ENCODE results near the gene SLC35D2.
"Not testable (repeated sequence)": the region's sequence is repeated elsewhere in the genome, so short reads cannot be mapped to it uniquely, and the experiment has no call there.

Gene SLC35D2

GRCh38 chr9:96348261-96348660, 35.2 kb downstream of the SLC35D2 start:
- DNase-seq, result no peak

GRCh38 chr9:96345551-96345950, 38.0 kb downstream of the SLC35D2 start:
- DNase-seq, result no peak

- DNase-seq, result peak; percentile 54
Measured at GRCh38 chr9:96344458-96345180, 38.9 kb downstream of the SLC35D2 start.

GRCh38 chr9:96343515-96344360, 39.8 kb downstream of the SLC35D2 start:
- no peak for DNase-seq

- DNase-seq, result no peak
Measured at GRCh38 chr9:96342571-96343245, 40.8 kb downstream of the SLC35D2 start.

- no peak for DNase-seq
Measured at GRCh38 chr9:96340707-96341106, 42.8 kb downstream of the SLC35D2 start.

- DNase-seq, result no peak
Measured at GRCh38 chr9:96338299-96338698, 45.2 kb downstream of the SLC35D2 start.

GRCh38 chr9:96333958-96334357, 49.6 kb downstream of the SLC35D2 start:
- no peak for DNase-seq

- DNase-seq, result no peak
Measured at GRCh38 chr9:96331236-96331947, 52.1 kb downstream of the SLC35D2 start.

GRCh38 chr9:96327694-96328352, 55.7 kb downstream of the SLC35D2 start:
- DNase-seq, result peak; percentile 43

- no peak for DNase-seq
Measured at GRCh38 chr9:96323169-96323568, 60.3 kb downstream of the SLC35D2 start.

GRCh38 chr9:96322736-96323135, 60.8 kb downstream of the SLC35D2 start:
- not testable (repeated sequence) for DNase-seq

GRCh38 chr9:96322210-96322609, 61.3 kb downstream of the SLC35D2 start:
- DNase-seq, result not testable (repeated sequence)

GRCh38 chr9:96321515-96321914, 62.0 kb downstream of the SLC35D2 start:
- DNase-seq, result no peak

- DNase-seq, result no peak
Measured at GRCh38 chr9:96320749-96321280, 62.7 kb downstream of the SLC35D2 start.

- no peak for DNase-seq
Measured at GRCh38 chr9:96318921-96319565, 64.5 kb downstream of the SLC35D2 start.

GRCh38 chr9:96317335-96317980, 66.1 kb downstream of the SLC35D2 start:
- peak; percentile 39 for DNase-seq

GRCh38 chr9:96309850-96310249, 73.7 kb downstream of the SLC35D2 start:
- no peak for DNase-seq

GRCh38 chr9:96306958-96307357, 76.6 kb downstream of the SLC35D2 start:
- not testable (repeated sequence) for DNase-seq

- no peak for DNase-seq
Measured at GRCh38 chr9:96305171-96305570, 78.3 kb downstream of the SLC35D2 start.

GRCh38 chr9:96304230-96304629, 79.3 kb downstream of the SLC35D2 start:
- no peak for DNase-seq

Measured in NCI-H345 (cell line).